Mesothelial cell of epicardium (in vitro differentiated cells): ENCODE results near the gene SH3RF3. TPM values are rescaled to one million over a fixed set of nuclear protein-coding genes. Genes with fewer than 3 reads are reported as not detected.
"Not testable (repeated sequence)": the region's sequence is repeated elsewhere in the genome, so short reads cannot be mapped to it uniquely, and the experiment has no call there.

Experiments
- DNase-seq, 2 experiments: peaks; one replicate each; pipeline ENCODE4 v3.0.0; 2021; ENCODE audit warnings: low spot score in 2 of 2; ENCODE audit not compliant: unreplicated experiment in 2 of 2
- H3K27ac Mint-ChIP-seq: 2 replicates; pipeline ENCODE4 v1.8.0; 2021; ENCODE audit warnings: mixed read lengths
- H3K27me3 Mint-ChIP-seq: 2 replicates; pipeline ENCODE4 v1.8.0; 2021; ENCODE audit warnings: low read depth, mixed read lengths
- H3K36me3 Mint-ChIP-seq: 2 replicates; pipeline ENCODE4 v1.8.0; 2021; ENCODE audit warnings: mixed read lengths
- H3K4me1 Mint-ChIP-seq: 2 replicates; pipeline ENCODE4 v1.8.0; 2021; ENCODE audit warnings: mixed read lengths
- H3K4me3 Mint-ChIP-seq: 2 replicates; pipeline ENCODE4 v1.8.0; 2021; ENCODE audit warnings: mild to moderate bottlenecking, moderate library complexity, mixed read lengths
- H3K9me3 Mint-ChIP-seq: 2 replicates; pipeline ENCODE4 v1.8.0; 2021; ENCODE audit warnings: mixed read lengths
- CTCF ChIP-seq: fragments of 200-600 bp; sonication (generic); IDR thresholded peaks from one replicate; pipeline ENCODE4 v1.5.0; 2021; ENCODE audit warnings: antibody characterized with exemption; ENCODE audit not compliant: unreplicated experiment
- total RNA-seq: library from RNA; stranded (reverse); gene quantifications from 3 replicates; pipeline ENCODE4 v1.2.1, GENCODE V29; 2021

Gene SH3RF3
- total RNA-seq, 1 donor from 2014 or later = 2.7 TPM

DNA sequence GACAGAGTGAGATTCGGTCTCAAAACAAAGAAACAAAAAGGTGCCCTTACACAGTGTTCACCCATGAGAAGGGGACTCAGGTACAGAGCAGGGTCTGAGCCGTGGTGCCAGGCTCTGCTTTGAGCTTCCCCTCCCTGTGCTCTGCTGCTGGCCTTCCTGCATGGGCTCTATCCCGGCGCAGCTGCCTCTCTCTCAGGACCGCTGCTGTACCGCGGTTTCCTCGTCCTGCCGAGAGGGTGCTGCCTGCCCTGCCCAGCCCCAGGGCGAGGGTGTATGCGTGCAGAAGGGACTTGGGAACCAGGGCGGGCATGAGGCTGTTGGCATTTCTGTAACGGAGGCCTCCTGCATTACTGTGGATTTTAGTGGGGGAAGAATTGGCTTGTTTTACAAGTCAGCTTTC, 30.1 kb downstream of the SH3RF3 start:
- no peak overlapping the region for H3K4me3 Mint-ChIP-seq
- no peak for TF ChIP-seq CTCF
- H3K27ac Mint-ChIP-seq = no peak overlapping the region
- peaks cover 32% of the 10 kb centered on the region for H3K27me3 Mint-ChIP-seq
- no peak for DNase-seq
- no peaks in the 10 kb centered on the region for H3K9me3 Mint-ChIP-seq
- no peaks in the 10 kb centered on the region for H3K36me3 Mint-ChIP-seq
- H3K4me1 Mint-ChIP-seq = peaks cover 3% of the 10 kb centered on the region

DNA sequence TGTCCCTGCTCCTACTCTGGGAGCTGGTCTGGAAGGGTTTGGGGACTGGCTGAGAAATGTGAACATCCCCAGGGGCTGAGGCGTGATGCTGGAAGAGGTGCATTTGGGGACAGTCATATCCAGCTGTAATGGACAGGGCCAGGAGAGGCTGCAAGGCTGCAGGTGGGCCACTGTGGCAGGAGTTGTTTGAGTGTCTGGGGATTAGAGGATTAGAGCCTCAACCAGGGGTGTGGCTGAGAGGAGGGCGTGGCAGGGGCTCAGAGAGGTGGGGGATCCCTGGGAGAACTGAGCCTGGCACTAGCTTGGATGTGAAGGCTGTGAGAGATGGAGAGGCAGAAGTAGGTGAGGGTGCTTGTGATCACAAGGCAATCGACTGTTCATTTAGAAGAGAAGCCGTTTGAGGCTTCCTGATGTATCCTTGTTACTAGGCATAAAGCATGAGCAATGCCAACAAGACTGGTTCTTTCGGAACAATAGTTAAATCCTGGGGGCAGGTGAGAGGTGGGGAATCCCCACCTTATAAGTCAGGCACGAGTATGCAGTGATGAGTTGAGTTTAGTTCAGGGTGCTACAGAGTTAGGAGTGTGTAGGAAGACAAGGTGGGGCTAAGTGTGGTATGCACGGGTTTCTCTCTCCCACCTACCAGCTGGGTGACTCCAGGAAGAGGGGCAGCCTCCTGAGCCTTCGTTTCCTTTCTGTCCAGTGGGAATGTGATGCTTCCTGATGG, 31.9 kb downstream of the SH3RF3 start:
- Mint-ChIP-seq H3K27ac (no peak overlapping the region), H3K4me1 (peaks cover 8% of the 10 kb centered on the region), H3K36me3 (no peaks in the 10 kb centered on the region), H3K4me3 (no peak overlapping the region), H3K27me3 (peaks cover 31% of the 10 kb centered on the region), H3K9me3 (no peaks in the 10 kb centered on the region)
- no peak for TF ChIP-seq CTCF
- DNase-seq = no peak

- H3K27me3 Mint-ChIP-seq = peaks cover 34% of the 10 kb centered on the region
- H3K9me3 Mint-ChIP-seq, H3K4me1 Mint-ChIP-seq, H3K4me3 Mint-ChIP-seq, H3K36me3 Mint-ChIP-seq, H3K27ac Mint-ChIP-seq, DNase-seq: not testable (repeated sequence)
Measured at GRCh38 chr2:109162367-109162766, 33.4 kb downstream of the SH3RF3 start.

DNA sequence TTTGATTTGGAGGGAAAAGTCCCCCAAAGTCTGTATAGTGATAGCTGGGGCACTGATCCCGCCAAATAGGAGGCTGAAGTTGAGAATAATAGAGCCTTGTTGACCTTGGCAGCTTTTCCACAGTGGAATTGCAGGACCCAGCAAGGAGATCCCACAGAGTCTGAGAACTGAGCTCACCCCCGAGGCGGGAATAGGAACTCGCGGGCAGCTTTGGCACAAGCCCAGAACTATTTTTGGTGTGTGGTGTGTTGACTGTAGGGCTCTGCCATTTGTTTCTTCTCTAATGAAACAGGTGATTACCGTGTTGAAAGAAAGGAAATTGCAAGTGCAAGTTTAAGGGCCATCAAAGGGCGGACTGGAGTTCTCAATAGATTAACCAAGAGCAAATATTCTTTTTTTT, 34.0 kb downstream of the SH3RF3 start:
- Mint-ChIP-seq H3K27ac (no peak overlapping the region), H3K4me3 (no peak overlapping the region), H3K9me3 (peaks cover 3% of the 10 kb centered on the region), H3K36me3 (no peaks in the 10 kb centered on the region), H3K27me3 (peaks cover 38% of the 10 kb centered on the region), H3K4me1 (peaks cover 5% of the 10 kb centered on the region)
- no peak for TF ChIP-seq CTCF
- no peak for DNase-seq

GRCh38 chr2:109164311-109164710, 35.3 kb downstream of the SH3RF3 start:
- Mint-ChIP-seq H3K27ac (no peak overlapping the region), H3K27me3 (peaks cover 39% of the 10 kb centered on the region), H3K36me3 (no peaks in the 10 kb centered on the region), H3K4me1 (peaks cover 5% of the 10 kb centered on the region), H3K4me3 (no peak overlapping the region), H3K9me3 (peaks cover 10% of the 10 kb centered on the region)
- TF ChIP-seq CTCF = no peak
- DNase-seq = no peak

DNA sequence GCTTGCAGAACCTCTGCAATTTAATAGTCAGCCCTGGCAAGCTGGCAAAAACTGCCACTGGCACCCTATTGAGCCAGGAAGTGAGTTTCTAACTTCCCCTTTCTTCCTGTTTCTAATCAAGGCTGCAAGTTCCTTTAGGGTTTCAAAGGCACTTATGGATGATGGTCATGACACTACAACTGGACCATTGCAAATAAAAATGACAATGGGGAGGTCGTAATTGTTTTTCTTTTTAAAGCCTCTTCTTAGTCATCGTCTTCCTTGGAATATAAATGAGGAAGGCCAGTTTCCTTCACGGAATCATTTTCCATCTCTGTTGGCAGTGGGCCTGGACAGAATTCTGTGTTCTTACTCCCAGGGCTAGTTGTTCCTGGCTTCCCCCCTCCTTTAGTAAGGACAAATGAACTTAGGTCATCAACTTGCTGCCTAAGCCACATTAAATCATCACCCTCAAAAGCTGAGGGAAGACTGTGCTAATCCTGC, 35.8 kb downstream of the SH3RF3 start:
- Mint-ChIP-seq H3K4me3 (no peak overlapping the region), H3K36me3 (no peaks in the 10 kb centered on the region), H3K4me1 (peaks cover 5% of the 10 kb centered on the region), H3K9me3 (peaks cover 10% of the 10 kb centered on the region), H3K27ac (no peak overlapping the region), H3K27me3 (peaks cover 38% of the 10 kb centered on the region)
- TF ChIP-seq CTCF = no peak
- no peak for DNase-seq
